Choroid plexus epithelial cell (primary cell): ENCODE data around the gene GPRC5D.
A peak's percentile ranks its signal among the peaks of the same experiment; 100 is the strongest.

ENCODE experiments used
- DNase-seq: peaks from one replicate; pipeline ENCODE4 v3.0.0-alpha.2; 2010; ENCODE audit warnings: low read depth
- H3K4me3 ChIP-seq: 2 replicates; pipeline ENCODE4 v1.5.1; 2011; ENCODE audit warnings: low read depth, mild to moderate bottlenecking, control low read depth, low read length, moderate library complexity
- TF ChIP-seq, protein P1 (sequence below): conservative IDR thresholded peaks from 2 replicates; pipeline ENCODE4 v1.5.1; 2011; ENCODE audit warnings: low read depth, mild to moderate bottlenecking, control low read depth, inconsistent platforms, low read length, moderate library complexity

GPRC5D gene

DNA sequence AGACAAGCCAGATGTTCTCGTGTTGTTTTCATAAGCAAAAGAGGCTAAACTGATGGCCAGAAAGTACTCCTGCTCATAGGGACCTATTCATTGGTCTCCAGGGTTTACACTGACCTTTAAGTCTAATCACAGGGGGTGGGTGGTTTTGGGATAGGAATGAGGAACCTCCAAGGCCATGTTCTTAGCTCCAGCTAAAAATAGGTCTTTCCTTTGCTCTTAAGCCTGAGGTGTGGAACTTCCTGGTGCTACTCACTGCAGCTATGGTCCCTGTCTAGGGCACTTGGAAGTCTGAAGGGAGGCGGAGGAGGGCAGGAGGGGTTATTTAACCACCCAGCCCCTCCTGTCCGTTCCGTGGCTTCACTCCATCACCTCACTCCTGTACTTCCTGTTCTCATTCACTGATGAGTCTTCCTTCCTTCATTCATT lies 42.0 kb downstream of the GPRC5D start:
- H3K4me3 ChIP-seq = no peak overlapping the region
- TF ChIP-seq, protein P1, sequence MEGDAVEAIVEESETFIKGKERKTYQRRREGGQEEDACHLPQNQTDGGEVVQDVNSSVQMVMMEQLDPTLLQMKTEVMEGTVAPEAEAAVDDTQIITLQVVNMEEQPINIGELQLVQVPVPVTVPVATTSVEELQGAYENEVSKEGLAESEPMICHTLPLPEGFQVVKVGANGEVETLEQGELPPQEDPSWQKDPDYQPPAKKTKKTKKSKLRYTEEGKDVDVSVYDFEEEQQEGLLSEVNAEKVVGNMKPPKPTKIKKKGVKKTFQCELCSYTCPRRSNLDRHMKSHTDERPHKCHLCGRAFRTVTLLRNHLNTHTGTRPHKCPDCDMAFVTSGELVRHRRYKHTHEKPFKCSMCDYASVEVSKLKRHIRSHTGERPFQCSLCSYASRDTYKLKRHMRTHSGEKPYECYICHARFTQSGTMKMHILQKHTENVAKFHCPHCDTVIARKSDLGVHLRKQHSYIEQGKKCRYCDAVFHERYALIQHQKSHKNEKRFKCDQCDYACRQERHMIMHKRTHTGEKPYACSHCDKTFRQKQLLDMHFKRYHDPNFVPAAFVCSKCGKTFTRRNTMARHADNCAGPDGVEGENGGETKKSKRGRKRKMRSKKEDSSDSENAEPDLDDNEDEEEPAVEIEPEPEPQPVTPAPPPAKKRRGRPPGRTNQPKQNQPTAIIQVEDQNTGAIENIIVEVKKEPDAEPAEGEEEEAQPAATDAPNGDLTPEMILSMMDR = no peak

DNA sequence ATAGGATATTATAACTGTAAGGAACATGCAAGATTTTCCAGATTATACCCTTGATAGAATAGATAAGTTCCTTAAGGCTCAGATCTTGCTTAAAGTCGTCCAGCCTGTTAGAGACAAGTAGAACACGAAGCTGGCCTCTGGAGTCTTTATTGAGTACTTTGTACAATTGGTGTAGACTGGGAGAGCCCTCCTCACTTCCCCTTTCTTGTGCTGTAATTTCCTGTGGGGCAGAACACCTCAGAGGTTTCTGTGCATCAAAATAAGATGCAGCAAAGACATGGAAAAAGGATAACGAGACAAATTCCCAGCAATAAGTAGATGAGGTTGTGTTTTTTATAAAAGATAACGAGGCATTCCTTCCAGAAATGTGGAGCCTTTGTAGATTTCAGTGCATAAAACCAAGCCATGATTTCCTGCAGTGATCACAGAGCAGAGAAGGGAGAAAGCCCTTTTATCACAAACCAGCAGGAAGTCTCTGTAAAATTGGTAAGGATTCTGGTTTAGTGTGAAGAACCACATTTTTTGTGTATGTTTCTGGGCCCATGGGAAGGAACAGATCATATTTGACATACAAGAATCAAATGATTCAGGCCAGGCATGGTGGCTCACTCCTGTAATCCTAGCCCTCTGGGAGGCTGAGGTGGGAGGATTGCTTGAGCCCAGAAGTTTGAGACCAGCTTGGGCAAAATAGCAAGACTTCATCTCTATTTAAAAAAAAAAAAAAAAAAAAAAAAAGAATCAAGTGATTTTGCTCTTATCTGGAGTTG lies 42.6 kb downstream of the GPRC5D start:
- TF ChIP-seq, protein P1 = no peak
- H3K4me3 ChIP-seq = no peak overlapping the region
- DNase-seq = no peak

More for the DNA sequence above, 42.0 kb downstream of the GPRC5D start:
- DNase-seq = peak; percentile 72

DNA sequence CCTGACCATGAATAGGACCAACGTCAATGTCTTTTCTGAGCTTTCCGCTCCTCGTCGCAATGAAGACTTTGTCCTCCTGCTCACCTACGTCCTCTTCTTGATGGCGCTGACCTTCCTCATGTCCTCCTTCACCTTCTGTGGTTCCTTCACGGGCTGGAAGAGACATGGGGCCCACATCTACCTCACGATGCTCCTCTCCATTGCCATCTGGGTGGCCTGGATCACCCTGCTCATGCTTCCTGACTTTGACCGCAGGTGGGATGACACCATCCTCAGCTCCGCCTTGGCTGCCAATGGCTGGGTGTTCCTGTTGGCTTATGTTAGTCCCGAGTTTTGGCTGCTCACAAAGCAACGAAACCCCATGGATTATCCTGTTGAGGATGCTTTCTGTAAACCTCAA lies 43.3 kb downstream of the GPRC5D start:
- TF ChIP-seq, protein P1 = no peak
- no peak for DNase-seq
- no peak overlapping the region for H3K4me3 ChIP-seq

DNA sequence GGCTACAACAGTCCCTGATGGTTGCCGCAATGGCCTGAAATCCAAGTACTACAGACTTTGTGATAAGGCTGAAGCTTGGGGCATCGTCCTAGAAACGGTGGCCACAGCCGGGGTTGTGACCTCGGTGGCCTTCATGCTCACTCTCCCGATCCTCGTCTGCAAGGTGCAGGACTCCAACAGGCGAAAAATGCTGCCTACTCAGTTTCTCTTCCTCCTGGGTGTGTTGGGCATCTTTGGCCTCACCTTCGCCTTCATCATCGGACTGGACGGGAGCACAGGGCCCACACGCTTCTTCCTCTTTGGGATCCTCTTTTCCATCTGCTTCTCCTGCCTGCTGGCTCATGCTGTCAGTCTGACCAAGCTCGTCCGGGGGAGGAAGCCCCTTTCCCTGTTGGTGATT lies 43.7 kb downstream of the GPRC5D start:
- TF ChIP-seq, protein P1 = no peak
- H3K4me3 ChIP-seq = no peak overlapping the region
- no peak for DNase-seq

DNA sequence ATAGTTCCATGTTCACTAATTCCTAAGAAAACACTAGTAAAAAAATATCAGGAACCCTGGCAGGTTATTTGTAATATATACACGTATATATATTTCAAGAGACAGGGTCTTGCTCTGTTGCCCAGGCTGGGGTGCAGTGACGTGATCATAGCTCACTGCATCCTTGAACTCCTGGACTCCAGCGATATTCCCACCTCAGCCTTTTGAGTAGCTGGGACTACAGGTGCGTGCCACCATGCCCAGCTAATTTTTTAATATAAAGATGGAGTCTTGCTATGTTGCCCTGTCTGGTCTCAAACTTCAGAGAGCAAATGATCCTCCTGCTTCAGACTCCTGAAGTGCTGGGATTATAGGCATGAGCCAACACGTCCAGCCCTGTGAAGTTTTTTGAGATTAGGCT lies 44.4 kb downstream of the GPRC5D start:
- TF ChIP-seq, protein P1 = no peak
- H3K4me3 ChIP-seq = no peak overlapping the region
- DNase-seq = no peak

GRCh38 chr12:12903642-12904609 lies 48.0 kb downstream of the GPRC5D start:
- no peak for DNase-seq
- H3K4me3 ChIP-seq = no peak overlapping the region
- TF ChIP-seq, protein P1 = no peak
